GM21576 (cell line): Measurements from ENCODE around the gene LRRC34.

ENCODE experiments used
- ATAC-seq: cut with Tn5 transposase; IDR thresholded peaks from one replicate; pipeline ENCODE4 v1.9.1; 2021; ENCODE audit warnings: mild to moderate bottlenecking, moderate library complexity; ENCODE audit not compliant: unreplicated experiment

LRRC34 gene

GRCh38 chr3:169769287-169770181, 43.2 kb downstream of the LRRC34 start, which contains the start of gene ACTRT3:
TSS of gene ACTRT3 (minus strand) at chr3:169769561. CDS start at chr3:169769520, 41 bp downstream.
- peak; percentile 27 for ATAC-seq

GRCh38 chr3:169764882-169765612, 47.7 kb downstream of the LRRC34 start, which contains the start of gene TERC:
TSS of gene TERC (minus strand) at chr3:169765060.
- ATAC-seq, result peak; percentile 71

GRCh38 chr3:169764312-169764881, 48.3 kb downstream of the LRRC34 start:
- ATAC-seq, result peak; percentile 34

- no peak for ATAC-seq
These were observed 52.2 kb downstream of the LRRC34 start for GRCh38 chr3:169760479-169760878.

GRCh38 chr3:169759256-169759655, 53.4 kb downstream of the LRRC34 start:
- peak; percentile 60 for ATAC-seq

- ATAC-seq, result no peak
These were observed 54.2 kb downstream of the LRRC34 start for GRCh38 chr3:169758359-169758994.

GRCh38 chr3:169755488-169755887, 57.2 kb downstream of the LRRC34 start:
- no peak for ATAC-seq

- ATAC-seq, result no peak
These were observed 58.0 kb downstream of the LRRC34 start for GRCh38 chr3:169754711-169755110.

GRCh38 chr3:169751875-169752274, 60.8 kb downstream of the LRRC34 start:
- ATAC-seq, result no peak

GRCh38 chr3:169750665-169751064, 62.0 kb downstream of the LRRC34 start:
- no peak for ATAC-seq

- ATAC-seq, result no peak
These were observed 64.0 kb downstream of the LRRC34 start for GRCh38 chr3:169748670-169749069.

GRCh38 chr3:169746924-169747323, 65.8 kb downstream of the LRRC34 start:
- ATAC-seq, result no peak

- ATAC-seq, result no peak
These were observed 68.2 kb downstream of the LRRC34 start for GRCh38 chr3:169744366-169745054.
